Testis (tissue), 2 donors: ENCODE data around the gene RAB4B.

Experiments used
- CTCF ChIP-seq, 3 experiments: fragments of 450-650 bp in 2 of 3; fragments of 200-600 bp in 1 of 3; sonication (generic) in 1 of 3; IDR thresholded peaks; one replicate each; pipeline ENCODE4 v1.5.1; 2016 to 2019; ENCODE audit warnings: antibody characterized with exemption in 3 of 3, mild to moderate bottlenecking in 2 of 3, moderate library complexity in 1 of 3
- POLR2A ChIP-seq: fragments of 450-650 bp; IDR thresholded peaks from one replicate; pipeline ENCODE4 v1.6.1; 2017; ENCODE audit warnings: antibody characterized with exemption, mild to moderate bottlenecking, moderate library complexity

- TF ChIP-seq POLR2A (no peak), CTCF (IDR thresholded peaks at IDR 0.05) (no peak)
Observed at GRCh38 chr19:40815223-40815622, 37.2 kb downstream of the RAB4B start.
